Erythroblast (primary cell): Measurements from ENCODE around the gene EFHC1.

ENCODE experiments used
- GATA1 ChIP-seq: IDR thresholded peaks from 2 replicates; pipeline ENCODE4 v1.6.1; 2011; ENCODE audit warnings: low read depth, mild to moderate bottlenecking, control low read depth, low read length, moderate library complexity
- POLR2A ChIP-seq: IDR thresholded peaks from 2 replicates; pipeline ENCODE4 v1.6.1; 2011; ENCODE audit warnings: mild to moderate bottlenecking, low read length

GRCh38 chr6:52407467-52407866 lies 12.7 kb upstream of the EFHC1 start:
- TF ChIP-seq POLR2A = no peak
- no peak for TF ChIP-seq GATA1
